Ramos (cell line): ENCODE results near the gene PTPRU.

ENCODE experiments used
- in situ Hi-C: fragments of 300-500 bp; cut with MboI; formaldehyde crosslinking; loops from one replicate; pipeline ENCODE4 v1.14.3; 2022; ENCODE audit warnings: low sequenced_read_pairs; ENCODE audit not compliant: unreplicated experiment

Gene PTPRU

DNA sequence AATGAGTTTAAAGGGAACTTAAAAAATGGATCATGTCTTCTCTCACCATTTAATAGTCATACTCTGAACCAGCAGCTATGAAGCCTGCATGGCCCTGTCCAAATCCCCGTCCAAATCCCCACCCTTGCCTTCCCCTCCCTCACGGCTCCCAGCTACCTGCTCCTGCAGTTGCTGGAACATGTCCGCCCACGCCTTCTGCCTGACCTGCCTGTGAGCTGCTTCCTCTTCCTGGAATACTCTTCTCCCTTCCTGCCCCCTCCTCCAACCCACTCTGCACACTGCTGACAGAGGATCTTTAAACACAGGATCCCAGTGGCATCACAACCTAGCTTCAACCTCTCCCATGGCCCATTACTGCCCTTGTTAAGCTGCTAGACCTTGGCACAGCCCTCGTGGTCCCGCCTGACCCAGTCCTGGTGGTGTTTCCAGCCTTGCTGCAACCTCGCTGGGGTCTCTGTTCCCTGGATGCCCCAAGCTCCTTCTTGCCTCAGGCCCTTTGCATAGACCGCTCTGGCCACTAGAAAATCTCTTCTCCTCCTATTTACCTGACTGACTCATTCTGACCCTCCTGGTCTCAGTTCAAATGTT is 118.3 kb downstream of the PTPRU start:
- in situ Hi-C loops, result no loop called here

GRCh38 chr1:29355375-29355774 is 119.1 kb downstream of the PTPRU start:
- in situ Hi-C loops, result no loop called here

DNA sequence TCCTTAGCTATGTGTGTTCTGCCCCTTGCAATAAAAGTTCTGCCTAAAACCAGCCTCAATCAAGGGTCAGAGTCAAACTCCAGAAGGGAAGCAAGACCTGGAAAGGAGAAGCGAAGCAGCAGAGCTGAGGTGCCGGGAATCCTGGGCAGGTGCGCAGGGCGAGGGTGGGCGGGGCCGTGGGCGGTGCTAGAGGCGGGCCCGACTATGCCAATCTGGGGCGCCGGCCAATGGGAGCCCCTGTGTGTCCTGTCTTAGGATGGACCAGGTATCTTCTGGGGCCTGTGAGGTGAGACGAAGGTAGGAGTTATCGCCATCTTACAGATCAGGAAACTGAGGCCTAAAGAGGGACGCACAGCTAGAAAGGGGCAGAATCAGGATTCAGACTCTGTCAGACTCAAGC is 120.3 kb downstream of the PTPRU start:
- in situ Hi-C loops, result no loop called here

GRCh38 chr1:29357452-29357851 is 121.1 kb downstream of the PTPRU start:
- in situ Hi-C loops, result no loop called here

GRCh38 chr1:29358183-29358582 is 121.9 kb downstream of the PTPRU start:
- in situ Hi-C loops, result no loop called here

GRCh38 chr1:29360768-29361167 is 124.4 kb downstream of the PTPRU start:
- in situ Hi-C loops, result no loop called here

DNA sequence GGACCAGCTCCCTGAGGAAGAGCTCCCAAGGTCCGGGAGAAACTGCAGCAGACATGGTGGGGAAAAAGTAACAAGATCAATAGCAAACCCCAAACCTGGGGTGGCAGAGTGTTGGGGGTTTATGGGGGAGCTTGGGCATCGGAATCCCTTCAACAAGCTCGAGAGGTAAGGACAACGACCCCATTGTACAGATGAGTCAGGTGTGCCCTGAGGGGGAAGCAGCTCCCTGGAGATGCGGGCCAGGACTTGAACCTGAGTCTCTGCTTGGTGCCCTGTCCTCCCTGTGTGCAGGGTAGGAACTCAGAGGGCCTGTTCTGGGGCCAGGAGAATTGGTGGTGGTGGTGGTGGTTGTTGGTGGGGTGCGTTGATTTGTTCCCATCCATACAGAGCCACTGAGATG is 125.4 kb downstream of the PTPRU start:
- in situ Hi-C loops, result no loop called here

DNA sequence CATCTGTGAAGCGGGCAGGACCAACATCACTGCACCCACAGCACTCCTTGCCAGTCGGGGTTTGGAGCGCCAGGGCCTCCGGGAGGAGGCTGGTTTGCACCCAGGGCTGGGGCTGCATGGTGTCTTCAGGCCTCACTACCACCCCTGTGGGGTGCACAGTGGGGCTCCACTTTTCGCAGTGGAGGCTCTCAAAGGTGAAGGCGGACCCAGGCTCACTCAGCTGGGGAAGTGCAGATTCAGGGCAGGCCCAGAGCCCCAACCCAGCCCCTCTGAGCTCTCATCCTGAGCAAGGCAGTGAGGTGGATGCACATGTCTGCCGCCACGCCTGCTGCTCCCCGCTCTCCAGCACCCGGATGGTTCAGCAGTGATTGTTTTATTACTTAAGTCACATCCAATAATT is 125.8 kb downstream of the PTPRU start:
- in situ Hi-C loops, result no loop called here

GRCh38 chr1:29362764-29363163 is 126.4 kb downstream of the PTPRU start:
- in situ Hi-C loops, result no loop called here

DNA sequence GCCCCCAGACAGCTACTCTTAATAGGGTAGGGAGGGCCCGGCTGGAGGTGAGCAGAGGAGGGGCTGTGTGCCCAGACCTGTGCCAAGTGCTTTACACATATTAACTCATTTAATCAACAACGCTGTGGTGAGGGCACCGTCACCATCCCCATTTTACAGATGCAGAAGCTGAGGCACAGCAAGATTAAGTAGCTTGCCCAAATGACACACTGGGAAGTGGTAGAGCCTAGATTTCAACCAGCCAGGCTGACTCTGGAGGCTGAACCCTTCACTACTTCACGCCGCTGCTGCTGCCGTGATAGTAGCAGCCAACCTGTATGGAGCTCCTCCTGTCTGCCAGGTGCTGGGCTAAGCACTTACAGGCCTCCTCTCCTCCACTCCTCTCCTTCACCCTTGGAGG is 127.2 kb downstream of the PTPRU start:
- in situ Hi-C loops, result no loop called here

- in situ Hi-C loops, result no loop called here
These were observed 127.9 kb downstream of the PTPRU start for GRCh38 chr1:29364101-29364678.

- in situ Hi-C loops, result no loop called here
These were observed 129.8 kb downstream of the PTPRU start for GRCh38 chr1:29365906-29366670.

DNA sequence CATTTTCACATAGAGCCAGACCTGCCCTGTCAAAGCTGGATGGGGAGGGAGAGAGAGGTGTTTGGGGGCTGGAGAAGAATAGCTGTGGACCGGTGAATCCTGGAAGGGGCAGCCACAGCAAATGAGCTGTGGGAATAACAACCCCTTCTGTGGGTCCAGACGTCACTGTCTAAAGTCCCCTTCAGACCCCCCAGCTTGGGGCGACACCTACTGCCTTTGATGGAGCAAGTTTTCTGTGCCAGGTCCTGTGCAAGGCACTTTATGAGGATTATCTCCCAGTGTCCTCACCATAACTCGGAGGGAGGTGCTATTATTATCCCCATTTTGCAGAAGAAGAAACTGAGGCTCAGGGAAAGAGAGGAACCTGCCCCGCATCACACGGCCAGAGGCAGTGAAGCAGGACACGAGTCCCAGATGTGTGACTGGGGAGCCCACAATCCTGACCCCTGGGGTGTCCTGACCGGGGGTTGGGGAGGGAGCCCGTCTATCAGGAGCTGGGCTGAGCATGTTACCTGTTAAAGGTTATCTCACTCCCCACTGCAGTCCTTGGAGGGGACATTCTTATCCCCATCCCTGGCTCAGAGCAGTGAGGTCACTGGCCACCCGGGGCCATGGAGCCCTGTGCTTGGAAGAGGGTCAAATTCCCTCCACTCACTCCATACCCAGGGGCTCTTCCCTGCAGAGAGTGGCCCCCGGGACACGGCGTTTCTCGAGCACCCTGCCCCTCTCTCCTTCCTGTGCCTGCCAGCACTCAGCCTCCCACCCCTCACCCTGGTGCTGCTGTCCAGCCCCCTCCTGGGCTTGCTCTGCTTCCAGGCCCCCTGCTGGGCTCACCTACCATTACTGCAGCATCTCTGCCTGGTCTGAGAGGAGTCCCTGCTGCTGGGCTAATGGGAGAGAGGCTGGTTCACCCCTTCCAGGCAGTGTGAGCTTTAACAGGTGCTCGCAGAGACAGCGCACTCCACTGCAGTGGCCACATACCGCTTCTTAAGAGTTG is 132.9 kb downstream of the PTPRU start:
- in situ Hi-C loops, result no loop called here

DNA sequence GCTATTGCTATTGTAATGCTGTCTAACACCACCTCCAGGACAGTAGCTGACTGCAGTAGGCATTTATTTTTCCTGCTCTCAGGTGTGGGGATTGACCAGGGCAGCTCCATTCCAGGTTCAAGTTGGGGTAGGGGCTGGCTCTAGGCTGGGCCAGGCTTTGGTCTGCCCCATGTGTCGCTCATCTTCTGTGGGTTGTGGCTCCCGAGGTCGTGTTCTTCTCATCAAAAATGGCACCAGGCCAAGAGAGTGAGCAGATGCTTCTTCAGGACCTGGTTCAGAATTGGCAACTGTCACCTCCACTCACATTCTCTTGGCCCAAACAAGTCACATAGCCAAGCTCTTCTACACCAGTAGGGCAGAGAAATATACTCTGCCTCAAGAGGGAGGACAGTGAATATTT is 133.7 kb downstream of the PTPRU start:
- in situ Hi-C loops, result no loop called here

GRCh38 chr1:29371332-29371731 is 135.0 kb downstream of the PTPRU start:
- in situ Hi-C loops, result no loop called here

DNA sequence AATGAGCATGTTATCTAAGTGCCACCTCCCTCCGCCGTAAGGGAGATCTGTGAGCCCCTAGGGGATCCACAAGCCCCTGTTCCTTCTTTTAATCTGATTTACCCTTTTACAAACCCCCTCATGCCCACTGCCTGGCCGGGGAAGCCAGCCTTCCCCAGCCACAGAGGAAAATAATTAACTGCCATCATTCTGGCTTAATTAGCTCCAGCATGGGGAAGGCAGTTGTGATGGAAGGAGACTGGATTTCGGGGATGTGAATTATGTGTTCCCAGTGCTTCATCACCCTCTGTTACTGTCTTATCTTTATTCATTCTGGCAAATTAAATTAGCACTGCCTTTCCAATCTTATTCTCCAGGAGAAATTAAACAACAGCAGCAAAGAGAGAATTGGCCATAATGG is 135.8 kb downstream of the PTPRU start:
- in situ Hi-C loops, result no loop called here
